Measurements from ENCODE around the gene ZP1.
"Not testable (repeated sequence)": the region's sequence is repeated elsewhere in the genome, so short reads cannot be mapped to it uniquely, and the experiment has no call there.

ZP1 gene, protein sequence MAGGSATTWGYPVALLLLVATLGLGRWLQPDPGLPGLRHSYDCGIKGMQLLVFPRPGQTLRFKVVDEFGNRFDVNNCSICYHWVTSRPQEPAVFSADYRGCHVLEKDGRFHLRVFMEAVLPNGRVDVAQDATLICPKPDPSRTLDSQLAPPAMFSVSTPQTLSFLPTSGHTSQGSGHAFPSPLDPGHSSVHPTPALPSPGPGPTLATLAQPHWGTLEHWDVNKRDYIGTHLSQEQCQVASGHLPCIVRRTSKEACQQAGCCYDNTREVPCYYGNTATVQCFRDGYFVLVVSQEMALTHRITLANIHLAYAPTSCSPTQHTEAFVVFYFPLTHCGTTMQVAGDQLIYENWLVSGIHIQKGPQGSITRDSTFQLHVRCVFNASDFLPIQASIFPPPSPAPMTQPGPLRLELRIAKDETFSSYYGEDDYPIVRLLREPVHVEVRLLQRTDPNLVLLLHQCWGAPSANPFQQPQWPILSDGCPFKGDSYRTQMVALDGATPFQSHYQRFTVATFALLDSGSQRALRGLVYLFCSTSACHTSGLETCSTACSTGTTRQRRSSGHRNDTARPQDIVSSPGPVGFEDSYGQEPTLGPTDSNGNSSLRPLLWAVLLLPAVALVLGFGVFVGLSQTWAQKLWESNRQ

DNA sequence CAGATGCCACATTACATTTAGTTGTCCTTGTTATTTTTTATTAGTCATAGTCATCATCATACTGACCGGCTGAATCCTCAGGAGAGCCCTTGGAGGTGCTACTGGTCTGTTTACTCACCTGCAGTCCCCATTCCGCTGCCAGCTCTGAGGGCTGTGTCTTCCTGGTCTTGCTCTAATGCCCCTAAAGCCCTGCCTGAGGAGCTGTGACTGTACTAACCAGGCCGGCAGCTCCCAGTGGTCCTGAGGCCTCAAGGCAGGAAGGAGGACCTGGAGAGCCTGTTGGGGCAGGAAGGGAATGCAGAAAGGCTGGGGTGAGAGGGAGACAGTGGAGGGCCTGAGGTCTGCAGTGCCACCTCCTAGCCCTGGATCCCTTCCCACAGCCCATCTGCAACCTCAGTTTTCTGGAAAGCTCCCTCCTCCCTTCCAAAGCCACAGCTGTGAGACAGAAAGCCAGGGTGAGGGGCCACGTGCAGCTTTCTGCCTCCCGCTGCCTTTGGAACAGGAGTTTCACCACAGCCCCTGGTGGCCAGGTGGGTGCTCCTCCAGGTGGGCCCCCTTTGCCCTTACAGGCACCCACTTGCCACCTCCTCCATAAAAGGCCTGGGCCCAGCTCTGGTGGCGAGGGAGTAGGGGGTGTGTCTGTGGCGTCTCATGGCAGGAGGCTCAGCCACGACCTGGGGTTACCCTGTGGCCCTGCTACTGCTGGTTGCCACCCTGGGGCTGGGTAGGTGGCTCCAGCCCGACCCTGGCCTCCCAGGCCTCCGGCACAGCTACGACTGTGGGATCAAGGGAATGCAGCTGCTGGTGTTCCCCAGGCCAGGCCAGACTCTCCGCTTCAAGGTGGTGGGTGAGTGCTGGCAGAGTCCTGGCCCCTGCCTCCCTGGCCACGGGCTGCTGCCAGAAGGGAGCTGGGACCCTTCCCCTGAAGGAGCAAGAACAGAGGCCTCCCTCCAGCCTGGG is at the start of gene ZP1:
TSS of gene ZP1 (plus strand) at position 632 of the 960 bp plus-strand sequence. CDS start at position 652, 20 bp downstream.
- Mint-ChIP-seq H3K4me3 (no peak within 1 kb of the TSS), H3K4me1 (ENCODE audit: low read depth) (peaks cover 20% of the 10 kb centered on the region), H3K27ac (no peak within 1 kb of the TSS), H3K9me3 (no peaks in the 10 kb centered on the region), H3K36me3 (ENCODE audit: low read depth) (no peaks in the 10 kb centered on the region), H3K27me3 (no peaks in the 10 kb centered on the region)

DNA sequence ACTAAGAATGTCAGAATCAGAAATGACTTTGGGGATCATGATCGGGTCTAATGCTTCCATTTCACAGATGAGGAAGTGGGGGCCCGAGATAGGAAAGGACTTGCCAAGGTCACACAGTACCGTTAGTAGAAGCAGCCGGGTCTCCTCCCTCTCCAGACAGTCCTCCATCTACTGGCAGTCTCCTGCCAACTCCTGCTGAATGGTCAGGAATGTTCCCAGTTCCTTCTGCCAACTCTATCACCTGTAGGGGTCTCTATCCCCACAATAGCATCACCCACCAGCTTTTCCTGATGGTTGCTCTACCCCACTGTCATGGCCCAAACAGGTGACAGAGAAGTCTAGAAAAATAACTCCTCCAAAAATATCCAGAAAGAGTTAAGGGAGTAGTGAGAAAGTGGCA is 49.3 kb upstream of the ZP1 start:
- H3K27ac Mint-ChIP-seq: no peak overlapping the region

DNA sequence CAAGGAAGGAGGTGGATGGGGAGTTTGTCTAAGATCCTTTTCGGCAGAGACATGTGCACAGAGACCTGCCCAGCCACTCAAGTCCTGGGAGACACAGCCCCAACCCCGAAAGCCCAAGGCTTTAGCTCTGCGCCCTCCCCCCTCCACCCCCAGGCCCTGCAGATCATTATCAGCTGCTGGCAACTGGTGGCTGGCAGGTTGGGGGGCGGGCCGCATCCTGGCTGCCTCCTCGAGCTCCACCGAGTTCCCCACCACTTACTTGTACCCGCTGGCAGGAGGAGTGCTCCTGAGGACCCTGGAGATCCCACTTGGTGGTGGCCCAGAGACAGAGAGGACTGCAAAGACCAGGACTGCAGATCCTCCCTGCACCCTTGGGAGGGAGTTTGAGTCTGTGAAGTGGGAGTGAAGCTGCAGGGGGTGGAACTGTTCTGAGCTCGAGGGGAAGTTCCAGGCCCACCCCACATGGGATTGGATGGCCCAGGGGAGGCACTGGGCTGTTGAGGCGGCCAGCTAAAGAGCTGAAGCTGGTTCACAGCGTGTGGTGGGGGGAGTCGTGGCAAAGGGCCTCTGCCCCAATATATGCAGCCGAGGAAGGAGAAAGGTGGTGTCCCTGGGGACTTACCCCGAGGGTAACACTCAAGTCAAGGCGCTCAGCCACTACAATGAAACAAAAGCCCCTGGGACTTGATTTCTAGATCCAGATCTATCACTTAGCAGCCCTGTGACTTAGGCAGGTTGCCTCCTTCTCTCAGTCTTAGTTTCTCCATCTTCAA is 45.3 kb upstream of the ZP1 start:
- H3K27me3 Mint-ChIP-seq: no peaks in the 10 kb centered on the region
- no peaks in the 10 kb centered on the region for H3K4me1 Mint-ChIP-seq (ENCODE audit: low read depth)
- no peaks in the 10 kb centered on the region for H3K9me3 Mint-ChIP-seq
- no peak overlapping the region for H3K27ac Mint-ChIP-seq
- no peaks in the 10 kb centered on the region for H3K36me3 Mint-ChIP-seq (ENCODE audit: low read depth)
- H3K4me3 Mint-ChIP-seq: no peak overlapping the region

More for the DNA sequence above, 49.3 kb upstream of the ZP1 start:
- Mint-ChIP-seq H3K36me3 (ENCODE audit: low read depth) (no peaks in the 10 kb centered on the region), H3K9me3 (peaks cover 6% of the 10 kb centered on the region), H3K4me1 (ENCODE audit: low read depth) (no peaks in the 10 kb centered on the region), H3K4me3 (no peak overlapping the region), H3K27me3 (no peaks in the 10 kb centered on the region)

DNA sequence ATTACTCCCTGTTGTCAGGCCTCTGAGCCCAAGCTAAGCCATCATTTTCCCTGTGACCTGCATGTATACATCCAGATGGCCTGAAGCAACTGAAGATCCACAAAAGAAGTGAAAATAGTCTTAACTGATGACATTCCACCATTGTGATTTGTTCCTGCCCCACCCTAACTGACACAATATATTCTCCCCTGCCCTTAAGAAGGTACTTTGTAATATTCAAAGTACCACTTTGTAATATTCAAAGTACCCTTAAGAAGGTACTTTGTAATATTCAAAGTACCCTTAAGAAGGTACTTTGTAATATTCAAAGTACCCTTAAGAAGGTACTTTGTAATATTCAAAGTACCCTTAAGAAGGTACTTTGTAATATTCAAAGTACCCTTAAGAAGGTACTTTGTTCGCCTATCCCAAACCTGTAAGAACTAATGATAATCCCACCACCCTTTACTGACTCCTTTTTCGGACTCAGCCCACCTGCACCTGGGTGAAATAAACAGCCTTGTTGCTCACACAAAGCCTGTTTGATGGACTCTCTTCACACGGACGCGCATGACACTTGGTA is 43.5 kb upstream of the ZP1 start:
- H3K4me3 Mint-ChIP-seq; H3K9me3 Mint-ChIP-seq; H3K36me3 Mint-ChIP-seq (ENCODE audit: low read depth); H3K4me1 Mint-ChIP-seq (ENCODE audit: low read depth); H3K27ac Mint-ChIP-seq; H3K27me3 Mint-ChIP-seq: not testable (repeated sequence)

DNA sequence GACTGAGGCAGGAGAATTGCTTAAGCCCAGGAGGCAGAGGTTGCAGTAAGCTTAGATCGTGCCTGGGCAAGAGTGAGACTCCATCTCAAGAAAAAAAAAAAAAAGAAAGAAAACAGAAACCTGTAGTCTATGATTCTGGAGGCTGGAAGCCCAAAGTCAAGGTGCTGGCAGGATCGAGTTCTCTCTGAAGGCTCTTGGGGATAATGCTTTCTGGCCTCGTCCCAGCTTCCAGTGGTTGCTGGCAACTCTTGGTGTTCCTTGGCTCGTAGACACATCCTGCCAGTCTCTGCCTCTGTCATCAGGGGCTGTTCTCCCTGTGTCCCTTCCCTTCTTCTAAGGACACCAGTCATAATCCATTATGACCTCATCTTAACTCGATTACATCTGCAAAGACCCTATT is 42.2 kb upstream of the ZP1 start:
- H3K4me3 Mint-ChIP-seq: no peak overlapping the region
- no peak overlapping the region for H3K27ac Mint-ChIP-seq
- no peaks in the 10 kb centered on the region for H3K4me1 Mint-ChIP-seq (ENCODE audit: low read depth)
- H3K27me3 Mint-ChIP-seq: no peaks in the 10 kb centered on the region
- H3K9me3 Mint-ChIP-seq: no peaks in the 10 kb centered on the region
- no peaks in the 10 kb centered on the region for H3K36me3 Mint-ChIP-seq (ENCODE audit: low read depth)

DNA sequence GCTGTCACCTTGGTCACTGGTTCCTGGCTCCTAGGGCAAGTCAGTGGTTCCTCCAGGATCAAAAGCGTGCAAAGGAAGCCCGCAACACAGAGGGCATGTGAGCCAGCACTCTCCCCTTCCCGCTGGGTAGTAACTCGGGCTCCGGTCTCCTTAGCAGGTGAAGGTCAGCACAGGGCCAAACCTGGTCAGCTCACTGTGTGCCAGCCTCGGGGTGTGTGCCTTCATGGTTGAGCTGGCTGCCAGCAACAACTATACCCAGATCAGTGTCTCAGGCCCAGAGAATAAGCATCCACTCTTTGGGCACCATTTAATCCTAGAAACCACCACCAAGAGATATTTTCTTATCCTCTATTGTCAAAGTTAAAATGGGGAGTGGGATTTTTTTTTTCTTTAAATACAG is 41.6 kb upstream of the ZP1 start:
- Mint-ChIP-seq H3K9me3 (no peaks in the 10 kb centered on the region), H3K27me3 (no peaks in the 10 kb centered on the region), H3K4me1 (ENCODE audit: low read depth) (no peaks in the 10 kb centered on the region), H3K27ac (no peak overlapping the region), H3K36me3 (ENCODE audit: low read depth) (no peaks in the 10 kb centered on the region), H3K4me3 (no peak overlapping the region)

DNA sequence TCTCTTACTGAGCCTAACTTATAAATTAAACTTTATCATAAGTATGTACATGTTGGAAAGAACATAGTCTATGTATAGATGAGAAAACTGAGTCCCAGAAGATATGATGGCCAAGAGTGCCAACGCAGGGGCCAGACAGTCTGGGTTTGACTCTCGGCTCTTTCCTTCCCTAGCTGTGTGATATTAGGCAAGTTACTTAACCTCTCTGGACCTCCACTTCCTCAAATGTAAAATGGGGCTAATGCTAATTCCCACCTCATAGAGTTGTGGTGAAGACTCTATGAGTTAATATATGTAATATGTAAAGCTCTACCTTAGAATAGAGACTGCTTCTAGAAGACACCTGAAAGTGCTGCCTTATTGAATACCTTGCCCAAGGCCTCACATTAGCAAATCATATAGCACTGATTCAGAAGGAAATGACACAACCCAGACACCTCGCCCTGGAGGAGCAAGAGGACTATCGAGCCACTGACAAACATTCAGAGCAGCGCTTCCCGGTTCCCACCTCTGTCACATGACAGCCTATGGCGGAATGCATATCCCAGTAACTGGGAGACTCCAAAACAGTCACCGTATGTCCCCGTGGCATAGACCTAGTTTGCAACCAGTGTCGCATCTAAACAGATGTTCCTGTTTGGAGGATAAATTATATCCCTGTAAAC is 36.7 kb upstream of the ZP1 start:
- no peak overlapping the region for H3K27ac Mint-ChIP-seq
- H3K4me3 Mint-ChIP-seq: no peak overlapping the region
- H3K4me1 Mint-ChIP-seq (ENCODE audit: low read depth): no peaks in the 10 kb centered on the region
- no peaks in the 10 kb centered on the region for H3K9me3 Mint-ChIP-seq
- H3K36me3 Mint-ChIP-seq (ENCODE audit: low read depth): no peaks in the 10 kb centered on the region
- no peaks in the 10 kb centered on the region for H3K27me3 Mint-ChIP-seq

DNA sequence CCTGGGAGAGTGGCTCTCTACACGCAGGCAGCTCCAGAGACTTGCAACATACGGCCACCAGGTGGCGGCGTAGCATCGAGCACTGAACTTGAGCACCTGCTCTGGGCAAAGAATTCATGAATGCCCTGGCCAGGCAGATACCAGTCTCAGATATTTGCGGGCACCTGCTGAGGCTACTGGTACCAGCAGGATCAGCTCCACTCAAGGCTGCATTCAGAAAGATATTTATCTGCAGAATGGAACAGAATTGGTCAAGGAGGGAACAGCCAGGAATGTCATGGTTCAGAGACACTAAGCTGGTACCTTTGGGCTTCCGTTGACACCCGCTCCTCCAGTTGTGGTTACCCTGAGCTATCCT is 36.2 kb upstream of the ZP1 start:
- Mint-ChIP-seq H3K36me3 (ENCODE audit: low read depth) (no peaks in the 10 kb centered on the region), H3K4me1 (ENCODE audit: low read depth) (no peaks in the 10 kb centered on the region), H3K27ac (no peak overlapping the region), H3K4me3 (no peak overlapping the region), H3K27me3 (no peaks in the 10 kb centered on the region), H3K9me3 (no peaks in the 10 kb centered on the region)

DNA sequence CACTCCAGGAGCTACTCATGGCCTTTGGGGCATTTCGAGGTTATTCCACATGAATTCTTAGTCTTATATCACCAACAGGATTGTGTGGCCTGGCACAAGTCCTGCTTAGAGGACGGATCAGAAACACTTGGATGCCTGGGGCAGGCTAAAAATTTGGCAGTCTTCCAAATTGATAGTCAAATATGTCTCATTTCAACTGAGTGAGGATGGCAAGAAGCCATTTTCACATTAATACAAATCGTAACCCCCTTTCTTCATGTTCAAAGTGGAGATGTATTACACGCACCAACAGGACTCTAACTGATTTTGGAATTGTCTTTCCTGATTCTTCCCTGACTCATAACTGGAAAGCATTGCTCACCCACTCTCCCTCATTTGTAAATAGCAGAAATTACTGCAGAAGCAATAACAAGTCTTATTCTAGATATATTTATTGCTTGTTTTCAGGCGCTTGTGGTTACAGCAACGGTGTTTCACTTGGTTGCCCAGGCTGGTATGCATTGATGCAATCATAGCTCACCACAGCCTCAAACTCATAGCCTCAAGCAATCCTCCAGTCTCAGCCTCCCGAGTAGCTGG is 35.8 kb upstream of the ZP1 start:
- no peak overlapping the region for H3K4me3 Mint-ChIP-seq
- no peaks in the 10 kb centered on the region for H3K36me3 Mint-ChIP-seq (ENCODE audit: low read depth)
- H3K9me3 Mint-ChIP-seq: no peaks in the 10 kb centered on the region
- no peaks in the 10 kb centered on the region for H3K27me3 Mint-ChIP-seq
- no peaks in the 10 kb centered on the region for H3K4me1 Mint-ChIP-seq (ENCODE audit: low read depth)
- no peak overlapping the region for H3K27ac Mint-ChIP-seq

DNA sequence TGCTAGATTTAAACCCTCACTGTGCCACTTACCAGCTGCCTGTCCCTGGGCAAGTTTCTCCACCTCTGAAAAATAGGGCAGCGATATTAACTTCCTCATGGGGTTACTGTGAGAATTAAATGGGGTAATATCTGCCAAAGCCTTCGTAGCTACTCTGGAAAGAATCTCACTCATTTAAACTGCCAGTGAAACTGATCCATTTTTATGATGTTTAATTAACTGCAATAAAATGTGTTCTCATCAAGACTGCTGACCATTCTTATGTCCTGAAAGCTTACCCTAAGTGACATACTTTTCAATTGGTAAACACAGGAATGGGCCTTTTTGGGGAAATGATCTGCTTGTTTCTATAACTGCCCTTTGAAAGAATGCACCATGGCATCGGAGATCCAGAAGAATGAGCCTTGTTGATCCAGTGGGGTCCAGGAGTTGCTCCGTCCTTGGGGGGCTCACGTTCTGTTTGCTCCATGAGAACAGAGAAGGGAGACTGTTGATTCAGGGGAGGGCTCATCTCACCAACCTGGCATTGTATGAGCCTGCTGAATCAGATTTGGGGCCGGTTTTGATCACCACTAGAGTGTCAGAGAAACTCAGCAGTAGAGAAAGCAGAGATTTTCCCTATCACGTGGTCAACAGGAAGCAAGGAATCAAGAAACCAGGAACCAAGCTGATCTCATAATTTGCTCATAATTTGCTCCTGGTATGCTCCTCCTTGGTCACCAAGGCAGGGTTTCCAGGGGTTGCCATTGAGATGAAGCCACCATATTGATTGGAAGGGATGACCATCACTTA is 32.4 kb upstream of the ZP1 start:
- Mint-ChIP-seq H3K4me3 (no peak overlapping the region), H3K27me3 (no peaks in the 10 kb centered on the region), H3K27ac (no peak overlapping the region), H3K36me3 (ENCODE audit: low read depth) (no peaks in the 10 kb centered on the region), H3K4me1 (ENCODE audit: low read depth) (peaks cover 3% of the 10 kb centered on the region), H3K9me3 (no peaks in the 10 kb centered on the region)

DNA sequence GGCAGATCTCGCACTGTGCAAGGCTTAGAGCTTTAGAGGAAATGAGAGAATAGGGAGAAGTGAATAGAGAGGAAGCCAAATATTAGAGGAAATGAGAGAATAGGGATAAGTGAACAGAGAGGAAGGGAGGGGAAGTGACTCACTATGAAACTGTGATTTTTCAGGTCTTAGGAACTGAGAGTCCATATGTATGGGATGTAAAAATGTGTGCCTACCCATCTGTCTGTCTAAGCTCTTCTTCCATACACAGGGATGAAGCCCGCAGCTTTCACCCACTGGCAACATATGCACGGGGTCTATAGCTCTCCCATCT is 31.9 kb upstream of the ZP1 start:
- H3K4me3 Mint-ChIP-seq: no peak overlapping the region

DNA sequence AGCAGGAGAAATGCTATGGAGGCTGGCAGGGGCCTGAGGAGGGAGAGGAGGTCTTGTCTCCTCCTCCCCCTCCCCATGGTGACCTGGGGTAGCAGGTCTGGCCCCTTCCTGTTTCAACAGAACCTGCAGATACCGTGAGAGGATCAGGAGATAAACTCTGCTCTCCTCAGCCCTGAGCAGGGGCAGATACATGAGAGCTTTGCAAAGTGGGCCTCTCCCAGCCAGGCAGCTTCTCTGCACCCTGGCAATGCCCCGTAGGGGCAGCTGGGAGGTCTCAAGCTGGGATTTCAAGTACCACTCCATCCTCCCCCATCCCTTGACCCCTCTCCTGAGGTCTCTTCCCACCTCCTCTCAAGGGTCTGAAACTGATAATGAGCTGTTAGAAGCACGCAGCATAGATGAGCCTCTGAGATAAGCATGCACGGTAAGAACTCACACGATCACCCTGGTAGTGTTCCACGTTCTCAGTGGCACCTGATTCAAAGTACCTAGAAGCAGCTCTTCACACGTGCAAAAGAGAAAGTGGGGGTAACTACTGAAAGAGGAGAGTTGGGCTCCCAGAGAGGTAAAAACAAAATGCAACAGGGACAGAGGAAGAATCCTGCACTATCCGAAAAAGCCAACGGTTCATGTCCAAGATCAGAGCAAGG is 30.4 kb upstream of the ZP1 start:
- Mint-ChIP-seq H3K27ac (no peak overlapping the region), H3K4me1 (ENCODE audit: low read depth) (peaks cover 14% of the 10 kb centered on the region), H3K27me3 (no peaks in the 10 kb centered on the region), H3K4me3 (no peak overlapping the region), H3K36me3 (ENCODE audit: low read depth) (no peaks in the 10 kb centered on the region), H3K9me3 (peaks cover 4% of the 10 kb centered on the region)

More for the DNA sequence above, 31.9 kb upstream of the ZP1 start:
- Mint-ChIP-seq H3K4me1 (ENCODE audit: low read depth) (peaks cover 3% of the 10 kb centered on the region), H3K27me3 (no peaks in the 10 kb centered on the region), H3K36me3 (ENCODE audit: low read depth) (no peaks in the 10 kb centered on the region), H3K9me3 (no peaks in the 10 kb centered on the region), H3K27ac (no peak overlapping the region)

DNA sequence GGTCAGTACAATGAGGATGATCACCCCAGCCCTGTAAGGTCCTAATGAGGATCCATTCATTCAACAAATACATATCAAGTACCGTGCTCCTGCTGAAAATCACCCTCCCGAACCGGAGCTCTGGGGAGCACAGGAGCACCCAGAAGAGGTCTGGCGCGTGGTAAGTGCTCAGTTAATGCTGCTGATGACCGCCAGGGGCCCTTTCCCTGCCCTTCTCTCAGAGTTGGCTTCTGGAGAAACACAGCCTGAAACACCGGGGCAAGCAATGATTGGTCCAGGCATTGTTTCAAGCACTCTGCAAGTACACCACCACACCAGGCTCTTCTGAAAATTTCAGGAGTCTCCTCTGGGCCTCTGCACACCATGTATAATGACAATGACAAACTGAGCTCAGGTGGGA is 29.2 kb upstream of the ZP1 start:
- no peaks in the 10 kb centered on the region for H3K27me3 Mint-ChIP-seq
- no peak overlapping the region for H3K27ac Mint-ChIP-seq
- peaks cover 14% of the 10 kb centered on the region for H3K4me1 Mint-ChIP-seq (ENCODE audit: low read depth)
- peaks cover 4% of the 10 kb centered on the region for H3K36me3 Mint-ChIP-seq (ENCODE audit: low read depth)
- no peak overlapping the region for H3K4me3 Mint-ChIP-seq
- peaks cover 4% of the 10 kb centered on the region for H3K9me3 Mint-ChIP-seq
